DND-41 (cell line): ENCODE measurements around the gene THSD4.

ENCODE experiments used
- ATAC-seq: fragments of 200-7000 bp; cut with Tn5 transposase; 3 replicates; pipeline ENCODE4 v1.9.1; 2021; ENCODE audit warnings: low read depth; ENCODE audit not compliant: insufficient read depth
- DNase-seq: peaks from one replicate; pipeline ENCODE4 v3.0.0-alpha.2; 2020
- H2AFZ ChIP-seq: 2 replicates; pipeline ENCODE4 v1.6.0; 2012; ENCODE audit warnings: low read depth, low read length
- H3K27ac ChIP-seq: 2 replicates; pipeline ENCODE4 v1.5.1; 2012; ENCODE audit warnings: low read length, inconsistent platforms
- H3K27me3 ChIP-seq: fragments of 200-600 bp; sonication (generic); 2 replicates; pipeline ENCODE4 v1.6.0; 2012; ENCODE audit warnings: low read length, mild to moderate bottlenecking, inconsistent platforms; ENCODE audit not compliant: insufficient read depth, poor library complexity
- H3K36me3 ChIP-seq: 2 replicates; pipeline ENCODE4 v1.5.1; 2012; ENCODE audit warnings: low read length, inconsistent platforms; ENCODE audit not compliant: insufficient read depth
- H3K4me1 ChIP-seq: 2 replicates; pipeline ENCODE4 v1.5.1; 2012; ENCODE audit warnings: mild to moderate bottlenecking, low read length; ENCODE audit not compliant: insufficient read depth
- H3K4me2 ChIP-seq: 2 replicates; pipeline ENCODE4 v1.6.0; 2012; ENCODE audit warnings: mild to moderate bottlenecking, moderate library complexity, low read length, inconsistent platforms; ENCODE audit not compliant: insufficient read depth
- H3K4me3 ChIP-seq, 2 experiments: fragments of 200-600 bp in 1 of 2; shearing (Covaris generic) in 1 of 2; 2 replicates each; pipeline ENCODE4 v1.5.1; 2012 to 2016; ENCODE audit warnings: inconsistent platforms in 2 of 2, low read length in 2 of 2, mild to moderate bottlenecking in 2 of 2, low read depth in 1 of 2, moderate library complexity in 1 of 2
- H3K79me2 ChIP-seq: 2 replicates; pipeline ENCODE4 v1.6.0; 2012; ENCODE audit warnings: low read length, inconsistent platforms; ENCODE audit not compliant: insufficient read depth
- H3K9ac ChIP-seq: 2 replicates; pipeline ENCODE4 v1.6.0; 2012; ENCODE audit warnings: low read depth, mild to moderate bottlenecking, inconsistent platforms, low read length, moderate library complexity
- H3K9me3 ChIP-seq: 2 replicates; pipeline ENCODE4 v1.5.1; 2012; ENCODE audit warnings: low read length, moderate library complexity, mild to moderate bottlenecking, inconsistent platforms; ENCODE audit not compliant: insufficient read depth, severe bottlenecking
- H4K20me1 ChIP-seq: 2 replicates; pipeline ENCODE4 v1.6.0; 2012; ENCODE audit warnings: low read length; ENCODE audit not compliant: insufficient read depth
- CTCF ChIP-seq: IDR thresholded peaks from 2 replicates; pipeline ENCODE4 v1.5.1; 2012; ENCODE audit warnings: borderline replicate concordance, low read length, moderate library complexity, mild to moderate bottlenecking; ENCODE audit not compliant: poor library complexity, severe bottlenecking; ENCODE audit errors: extremely low read depth
- EZH2 ChIP-seq: IDR thresholded peaks from 3 replicates; pipeline ENCODE4 v1.6.1; 2012; ENCODE audit warnings: borderline replicate concordance, low read depth, mild to moderate bottlenecking, moderate library complexity, low read length, inconsistent platforms; ENCODE audit not compliant: severe bottlenecking

The THSD4 gene

DNA sequence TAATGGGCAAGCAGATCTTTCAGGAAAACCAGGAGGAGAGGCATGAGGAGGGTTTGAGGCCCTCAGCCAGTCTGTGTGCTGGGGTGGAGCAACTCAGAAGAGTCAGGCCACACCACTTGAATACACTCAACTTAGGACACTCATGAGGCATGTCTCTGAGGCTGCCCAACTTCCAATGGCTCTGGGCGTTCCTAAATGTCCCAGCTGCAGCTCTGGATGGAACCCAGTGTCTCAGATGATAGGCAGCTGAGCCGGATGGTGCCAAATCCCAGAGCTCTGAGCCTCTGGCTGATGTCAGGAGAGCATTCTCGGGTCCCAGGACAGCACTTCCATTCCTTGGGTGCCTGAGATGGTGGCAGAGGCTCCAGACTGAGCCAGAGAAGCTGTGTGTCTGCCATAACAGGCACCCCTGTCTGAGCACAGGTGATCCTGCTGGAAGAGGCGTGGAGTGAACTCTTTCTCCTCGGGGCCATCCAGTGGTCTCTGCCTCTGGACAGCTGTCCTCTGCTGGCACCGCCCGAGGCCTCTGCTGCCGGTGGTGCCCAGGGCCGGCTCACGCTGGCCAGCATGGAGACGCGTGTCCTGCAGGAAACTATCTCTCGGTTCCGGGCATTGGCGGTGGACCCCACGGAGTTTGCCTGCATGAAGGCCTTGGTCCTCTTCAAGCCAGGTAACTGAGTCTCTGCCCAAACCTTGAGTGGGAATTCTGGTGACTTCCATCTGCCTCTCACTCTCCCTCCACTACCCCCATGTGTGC, 697.9 kb downstream of the THSD4 start:
- Histone ChIP-seq H3K4me1 (no peaks in the 10 kb centered on the region), H3K9me3 (no peaks in the 10 kb centered on the region), H3K9ac (no peak overlapping the region), H3K27ac (no peak overlapping the region), H3K4me3 (no peak overlapping the region), H4K20me1 (no peaks in the 10 kb centered on the region), H3K27me3 (peaks cover 3% of the 10 kb centered on the region), H2AFZ (no peak overlapping the region), H3K36me3 (no peaks in the 10 kb centered on the region), H3K4me2 (no peak overlapping the region), H3K79me2 (no peaks in the 10 kb centered on the region)
- no peak for TF ChIP-seq CTCF
- TF ChIP-seq EZH2: no peak
- no peak for DNase-seq
- ATAC-seq: no peak

DNA sequence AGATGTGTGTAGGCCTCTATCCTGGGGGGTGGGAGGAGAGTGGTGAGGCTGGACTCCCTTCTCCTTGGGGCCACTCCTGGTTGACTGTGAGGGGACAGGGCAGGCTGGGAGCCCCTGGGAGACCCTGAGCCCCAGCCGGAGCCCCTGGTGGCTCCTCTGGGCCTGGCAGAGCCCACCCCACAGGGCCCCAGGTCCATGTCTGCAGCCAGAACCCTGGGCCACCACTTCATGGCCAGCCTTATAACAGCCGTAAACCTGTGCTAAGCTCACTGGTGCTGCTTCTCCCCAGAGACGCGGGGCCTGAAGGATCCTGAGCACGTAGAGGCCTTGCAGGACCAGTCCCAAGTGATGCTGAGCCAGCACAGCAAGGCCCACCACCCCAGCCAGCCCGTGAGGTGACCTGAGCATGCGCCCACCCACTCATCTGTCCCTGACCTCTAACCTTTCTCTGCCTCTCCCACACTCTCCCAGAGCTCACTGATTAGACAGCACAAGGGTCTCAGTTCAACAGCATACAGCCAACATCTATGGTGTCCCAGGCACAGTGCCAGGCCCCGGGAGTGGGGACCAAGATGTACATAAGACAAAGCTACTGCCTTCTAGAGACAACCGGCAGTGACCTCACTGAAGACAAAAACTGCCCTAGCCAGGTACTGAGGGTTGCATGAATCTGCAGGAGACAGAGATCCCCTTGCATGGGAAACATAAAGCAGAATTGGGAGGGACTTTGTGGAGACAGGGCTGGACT, 698.6 kb downstream of the THSD4 start:
- ATAC-seq (no peak), DNase-seq (no peak)
- no peaks in the 10 kb centered on the region for H4K20me1 ChIP-seq
- no peak for TF ChIP-seq EZH2
- no peak for TF ChIP-seq CTCF
- no peaks in the 10 kb centered on the region for H3K79me2 ChIP-seq
- H3K27me3 ChIP-seq: no peaks in the 10 kb centered on the region
- H3K4me1 ChIP-seq: no peaks in the 10 kb centered on the region
- H3K4me2 ChIP-seq: no peak overlapping the region
- H3K4me3 ChIP-seq: no peak overlapping the region
- no peak overlapping the region for H3K27ac ChIP-seq
- no peak overlapping the region for H2AFZ ChIP-seq
- no peaks in the 10 kb centered on the region for H3K9me3 ChIP-seq
- no peak overlapping the region for H3K9ac ChIP-seq
- no peaks in the 10 kb centered on the region for H3K36me3 ChIP-seq

GRCh38 chr15:71815301-71815700, 700.0 kb downstream of the THSD4 start:
- no peaks in the 10 kb centered on the region for H4K20me1 ChIP-seq
- H3K4me2 ChIP-seq: no peak overlapping the region
- no peak overlapping the region for H3K4me3 ChIP-seq
- no peaks in the 10 kb centered on the region for H3K9me3 ChIP-seq
- no peaks in the 10 kb centered on the region for H3K4me1 ChIP-seq
- H3K79me2 ChIP-seq: no peaks in the 10 kb centered on the region
- no peaks in the 10 kb centered on the region for H3K36me3 ChIP-seq
- no peak for DNase-seq
- no peak overlapping the region for H3K27ac ChIP-seq
- TF ChIP-seq CTCF: no peak
- TF ChIP-seq EZH2: no peak
- H3K27me3 ChIP-seq: no peaks in the 10 kb centered on the region
- H3K9ac ChIP-seq: no peak overlapping the region
- ATAC-seq: no peak
- no peak overlapping the region for H2AFZ ChIP-seq
